Osteoblast (primary cell): ENCODE measurements around the gene RHBDL3. TPM values are rescaled to one million over a fixed set of nuclear protein-coding genes. Genes with fewer than 3 reads are reported as not detected.

Source experiments
- DNase-seq: peaks from one replicate; pipeline ENCODE4 v3.0.0; 2011; ENCODE audit warnings: low spot score, mixed read lengths; ENCODE audit not compliant: insufficient read length; ENCODE audit errors: missing footprints
- H2AFZ ChIP-seq: 2 replicates; pipeline ENCODE4 v1.6.0; 2011; ENCODE audit warnings: mild to moderate bottlenecking, low read length
- H3K27ac ChIP-seq: 2 replicates; pipeline ENCODE4 v1.5.1; 2011; ENCODE audit warnings: mild to moderate bottlenecking, low read depth, low read length, moderate library complexity
- H3K27me3 ChIP-seq: 2 replicates; pipeline ENCODE4 v1.6.0; 2012; ENCODE audit warnings: mild to moderate bottlenecking, control low read depth, inconsistent platforms, low read length, moderate library complexity; ENCODE audit not compliant: insufficient read depth
- H3K36me3 ChIP-seq: 2 replicates; pipeline ENCODE4 v1.5.1; 2011; ENCODE audit warnings: mild to moderate bottlenecking, low read length, control low read depth, moderate library complexity; ENCODE audit not compliant: insufficient read depth
- H3K4me1 ChIP-seq: 2 replicates; pipeline ENCODE4 v1.5.1; 2011; ENCODE audit warnings: mild to moderate bottlenecking, low read length, control low read depth, moderate library complexity; ENCODE audit not compliant: insufficient read depth
- H3K4me2 ChIP-seq: 2 replicates; pipeline ENCODE4 v1.6.0; 2011; ENCODE audit warnings: mild to moderate bottlenecking, low read length; ENCODE audit not compliant: insufficient read depth
- H3K4me3 ChIP-seq: fragments of 200-600 bp; sonication (generic); 3 replicates; pipeline ENCODE4 v1.5.1; 2012; ENCODE audit warnings: mild to moderate bottlenecking, low read length, inconsistent platforms; ENCODE audit not compliant: insufficient read depth
- H3K79me2 ChIP-seq: 2 replicates; pipeline ENCODE4 v1.6.0; 2012; ENCODE audit warnings: mild to moderate bottlenecking, low read length, control low read depth, inconsistent platforms; ENCODE audit not compliant: insufficient read depth
- H3K9me3 ChIP-seq: 2 replicates; pipeline ENCODE4 v1.5.1; 2011; ENCODE audit warnings: low read depth, low read length, control low read depth
- H4K20me1 ChIP-seq: 2 replicates; pipeline ENCODE4 v1.6.0; 2012; ENCODE audit warnings: mild to moderate bottlenecking, low read length, control low read depth; ENCODE audit not compliant: insufficient read depth
- total RNA-seq: library from RNA; depleted of rRNA; stranded (reverse); fragments of >200 nt; gene quantifications from 2 replicates; pipeline ENCODE4 v1.2.3, GENCODE V29; 2012
- TF ChIP-seq, protein P1 (sequence below): IDR thresholded peaks from 2 replicates; pipeline ENCODE4 v1.5.1; 2011; ENCODE audit warnings: mild to moderate bottlenecking, low read depth, low read length, moderate library complexity; ENCODE audit errors: extremely low read depth

The RHBDL3 gene
- total RNA-seq, 1 donor, result under 0.01 TPM

DNA sequence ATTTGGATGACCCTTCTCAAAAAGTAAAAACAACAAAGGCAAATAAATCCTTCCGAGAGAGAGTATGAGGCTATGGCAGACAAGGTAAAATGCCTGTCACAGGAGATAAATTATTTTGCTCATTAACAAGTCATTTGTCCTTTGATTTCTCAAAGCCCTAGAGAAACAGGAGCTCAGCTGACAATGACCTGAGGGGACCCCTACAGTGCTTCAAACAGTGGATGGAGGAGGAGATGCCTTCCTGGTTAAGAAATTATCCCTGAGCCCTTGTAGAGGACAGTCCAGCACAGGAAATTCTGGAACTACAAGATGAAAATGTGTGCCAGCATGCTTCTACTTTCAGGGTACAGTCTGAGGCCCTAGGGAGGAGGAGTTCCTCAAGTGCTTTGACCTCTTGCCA lies 24.0 kb upstream of the RHBDL3 start:
- Histone ChIP-seq H3K79me2 (no peaks in the 10 kb centered on the region), H3K4me3 (no peak overlapping the region), H3K4me2 (no peak overlapping the region), H3K9me3 (no peaks in the 10 kb centered on the region), H2AFZ (no peak overlapping the region), H3K4me1 (no peaks in the 10 kb centered on the region), H3K36me3 (no peaks in the 10 kb centered on the region), H3K27ac (no peak overlapping the region), H3K27me3 (no peaks in the 10 kb centered on the region), H4K20me1 (peaks cover 11% of the 10 kb centered on the region)
- no peak for DNase-seq
- TF ChIP-seq, protein P1, sequence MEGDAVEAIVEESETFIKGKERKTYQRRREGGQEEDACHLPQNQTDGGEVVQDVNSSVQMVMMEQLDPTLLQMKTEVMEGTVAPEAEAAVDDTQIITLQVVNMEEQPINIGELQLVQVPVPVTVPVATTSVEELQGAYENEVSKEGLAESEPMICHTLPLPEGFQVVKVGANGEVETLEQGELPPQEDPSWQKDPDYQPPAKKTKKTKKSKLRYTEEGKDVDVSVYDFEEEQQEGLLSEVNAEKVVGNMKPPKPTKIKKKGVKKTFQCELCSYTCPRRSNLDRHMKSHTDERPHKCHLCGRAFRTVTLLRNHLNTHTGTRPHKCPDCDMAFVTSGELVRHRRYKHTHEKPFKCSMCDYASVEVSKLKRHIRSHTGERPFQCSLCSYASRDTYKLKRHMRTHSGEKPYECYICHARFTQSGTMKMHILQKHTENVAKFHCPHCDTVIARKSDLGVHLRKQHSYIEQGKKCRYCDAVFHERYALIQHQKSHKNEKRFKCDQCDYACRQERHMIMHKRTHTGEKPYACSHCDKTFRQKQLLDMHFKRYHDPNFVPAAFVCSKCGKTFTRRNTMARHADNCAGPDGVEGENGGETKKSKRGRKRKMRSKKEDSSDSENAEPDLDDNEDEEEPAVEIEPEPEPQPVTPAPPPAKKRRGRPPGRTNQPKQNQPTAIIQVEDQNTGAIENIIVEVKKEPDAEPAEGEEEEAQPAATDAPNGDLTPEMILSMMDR, result no peak

DNA sequence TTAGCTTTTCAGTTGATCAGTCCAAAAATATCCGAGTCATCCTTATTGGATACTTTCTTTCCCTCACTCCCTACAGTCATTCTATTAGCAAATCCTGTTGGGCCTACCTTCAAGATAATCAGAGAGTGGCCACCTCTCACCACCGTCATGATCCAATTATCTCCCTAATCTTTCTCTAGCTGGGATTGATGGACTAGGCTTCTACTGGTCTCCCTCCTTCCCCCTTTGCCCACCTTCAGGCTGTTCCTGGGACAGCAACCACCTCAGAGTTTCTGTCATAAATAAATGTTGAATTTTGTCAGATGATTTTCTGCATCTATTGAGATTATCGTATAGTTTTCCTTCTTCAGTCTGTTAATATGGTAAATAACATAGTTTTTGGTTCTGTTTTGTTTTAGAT lies 16.2 kb upstream of the RHBDL3 start:
- H3K4me2 ChIP-seq, result no peak overlapping the region
- no peaks in the 10 kb centered on the region for H3K4me1 ChIP-seq
- no peaks in the 10 kb centered on the region for H4K20me1 ChIP-seq
- no peak overlapping the region for H3K4me3 ChIP-seq
- no peak overlapping the region for H2AFZ ChIP-seq
- H3K27me3 ChIP-seq, result no peaks in the 10 kb centered on the region
- no peaks in the 10 kb centered on the region for H3K36me3 ChIP-seq
- TF ChIP-seq, protein P1, result no peak
- no peak for DNase-seq
- no peak overlapping the region for H3K27ac ChIP-seq
- H3K9me3 ChIP-seq, result no peaks in the 10 kb centered on the region
- H3K79me2 ChIP-seq, result no peaks in the 10 kb centered on the region

DNA sequence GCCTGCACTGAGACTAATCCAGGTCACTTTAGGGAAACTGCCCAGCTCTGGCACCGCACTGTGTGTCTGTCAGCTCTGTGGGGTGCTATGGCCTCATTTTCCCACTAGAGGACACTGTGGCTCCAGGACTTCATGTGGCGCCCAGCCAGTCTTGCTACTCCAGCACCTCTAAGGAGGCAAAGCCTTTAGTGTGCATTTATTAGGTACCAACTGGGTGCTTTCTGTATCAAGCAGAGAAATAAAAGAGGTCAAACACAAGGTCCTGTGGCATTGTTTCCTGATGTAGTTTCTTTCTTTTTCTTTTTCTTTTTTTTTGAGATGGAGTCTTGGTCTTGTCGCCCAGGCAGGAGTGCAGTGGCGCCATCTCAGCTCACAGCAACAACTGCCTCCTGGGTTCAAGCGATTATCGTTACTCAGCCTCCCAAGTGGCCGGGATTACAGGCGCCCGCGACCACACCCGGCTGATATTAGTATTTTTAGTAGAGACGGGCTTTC lies 12.5 kb upstream of the RHBDL3 start:
- H3K9me3 ChIP-seq, result no peaks in the 10 kb centered on the region
- DNase-seq, result peak; percentile 93
- no peak overlapping the region for H3K27ac ChIP-seq
- H3K79me2 ChIP-seq, result no peaks in the 10 kb centered on the region
- H3K36me3 ChIP-seq, result no peaks in the 10 kb centered on the region
- H2AFZ ChIP-seq, result no peak overlapping the region
- TF ChIP-seq, protein P1, result peak; percentile 100
- H3K27me3 ChIP-seq, result no peaks in the 10 kb centered on the region
- peaks cover 6% of the 10 kb centered on the region for H3K4me1 ChIP-seq
- H4K20me1 ChIP-seq, result no peaks in the 10 kb centered on the region
- no peak overlapping the region for H3K4me3 ChIP-seq
- H3K4me2 ChIP-seq, result no peak overlapping the region

DNA sequence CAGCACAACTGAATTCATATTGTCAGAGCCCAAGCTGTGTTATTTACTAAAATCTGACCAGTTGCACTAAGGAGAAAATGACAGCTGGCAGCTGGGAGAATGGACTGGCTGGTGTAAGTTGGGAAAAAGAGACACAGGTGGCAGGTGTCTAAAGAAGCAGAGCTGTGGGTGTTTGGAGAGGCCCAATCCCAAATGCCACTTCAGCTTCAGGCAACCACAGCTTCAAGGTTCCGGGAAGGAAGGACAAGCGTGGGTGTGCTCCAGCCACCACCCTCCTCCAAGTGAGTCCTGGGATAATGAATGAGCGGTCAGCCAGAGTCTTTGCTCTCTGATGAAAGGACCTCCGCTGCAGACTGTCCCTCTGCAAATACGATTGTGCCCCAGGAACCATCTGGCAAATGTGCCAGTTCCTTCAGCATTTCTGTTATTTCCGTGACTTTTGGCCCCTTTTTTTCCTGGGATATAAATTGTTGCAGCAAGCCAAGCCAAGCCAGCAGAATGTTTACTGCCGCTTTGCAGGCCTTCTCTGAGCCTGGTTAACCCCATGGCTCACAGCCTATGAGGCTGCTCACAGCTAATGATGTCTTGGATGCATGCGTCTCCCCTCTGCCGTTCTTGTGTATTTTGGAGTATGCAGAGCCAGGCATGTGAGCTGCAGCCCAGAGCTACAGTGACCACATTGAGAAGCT lies 9.5 kb upstream of the RHBDL3 start:
- no peaks in the 10 kb centered on the region for H3K79me2 ChIP-seq
- no peak for DNase-seq
- TF ChIP-seq, protein P1, result no peak
- H3K4me2 ChIP-seq, result peak overlapping the region; percentile 32
- H3K4me3 ChIP-seq, result no peak overlapping the region
- no peak overlapping the region for H2AFZ ChIP-seq
- H3K9me3 ChIP-seq, result no peaks in the 10 kb centered on the region
- H4K20me1 ChIP-seq, result no peaks in the 10 kb centered on the region
- H3K36me3 ChIP-seq, result no peaks in the 10 kb centered on the region
- no peak overlapping the region for H3K27ac ChIP-seq
- peaks cover 6% of the 10 kb centered on the region for H3K4me1 ChIP-seq
- peaks cover 3% of the 10 kb centered on the region for H3K27me3 ChIP-seq
